DOHH2 (cell line): ENCODE measurements around the gene PHC3.

Experiments used
- CTCF ChIP-seq: fragments of 200-600 bp; sonication (generic); IDR thresholded peaks from one replicate; pipeline ENCODE4 v1.5.1; 2014; ENCODE audit warnings: antibody characterized with exemption, mild to moderate bottlenecking, low read depth, low read length; ENCODE audit not compliant: poor library complexity, severe bottlenecking
- EZH2phosphoT487 ChIP-seq: fragments of 200-600 bp; sonication (generic); IDR thresholded peaks from 2 replicates; pipeline ENCODE4 v1.6.1; 2017; ENCODE audit warnings: borderline replicate concordance, mild to moderate bottlenecking, antibody characterized with exemption, low read length, moderate library complexity, mixed read lengths

GRCh38 chr3:170047133-170047404, 134.5 kb downstream of the PHC3 start:
- TF ChIP-seq CTCF (no peak), EZH2phosphoT487 (no peak)
